Upper lobe of left lung (tissue), 6 donors: ENCODE results near the gene SRP68. TPM values are rescaled to one million over a fixed set of nuclear protein-coding genes. Genes with fewer than 3 reads are reported as not detected.

Experiments
- ATAC-seq, 2 donors: fragments of 200-7000 bp; cut with Tn5 transposase; one replicate each; pipeline ENCODE4 v1.9.1; 2022; ENCODE audit warnings: mild to moderate bottlenecking in 2 of 2, moderate library complexity in 2 of 2; ENCODE audit not compliant: low FRiP score in 2 of 2
- DNase-seq, 2 donors: peaks; one replicate each; pipeline ENCODE4 v3.0.0-alpha.2; 2019 to 2020
- H3K27ac ChIP-seq, 4 donors: fragments of 200-600 bp; sonication (generic); one replicate each; pipeline ENCODE4 v1.5.1; 2016 to 2019
- H3K27me3 ChIP-seq, 4 donors: fragments of 200-600 bp; sonication (generic); one replicate each; pipeline ENCODE4 v1.5.1; 2017 to 2019
- H3K36me3 ChIP-seq, 4 donors: fragments of 200-600 bp; sonication (generic); one replicate each; pipeline ENCODE4 v1.5.1; 2016 to 2019
- H3K4me1 ChIP-seq, 4 donors: fragments of 200-600 bp; sonication (generic); one replicate each; pipeline ENCODE4 v1.5.1; 2018 to 2019
- H3K4me3 ChIP-seq, 4 donors: fragments of 200-600 bp; sonication (generic); one replicate each; pipeline ENCODE4 v1.5.1; 2017 to 2019; ENCODE audit warnings: mild to moderate bottlenecking in 2 of 4, moderate library complexity in 1 of 4
- H3K9me3 ChIP-seq, 4 donors: fragments of 200-600 bp; sonication (generic); one replicate each; pipeline ENCODE4 v1.5.1; 2018 to 2019
- EP300 ChIP-seq, 4 donors: sonication (generic); formaldehyde crosslinking; IDR thresholded peaks; one replicate each; pipeline ENCODE4 v1.5.1; 2017; ENCODE audit warnings: antibody characterized with exemption in 4 of 4, control low read depth in 2 of 4
- POLR2A ChIP-seq, 4 donors: fragments of 450-650 bp; IDR thresholded peaks; one replicate each; pipeline ENCODE4 v1.5.1; 2016 to 2017; ENCODE audit warnings: antibody characterized with exemption in 4 of 4, mild to moderate bottlenecking in 2 of 4
- POLR2AphosphoS5 ChIP-seq, 2 donors: sonication (generic); formaldehyde crosslinking; IDR thresholded peaks; one replicate each; pipeline ENCODE4 v1.5.1; 2017; ENCODE audit warnings: antibody characterized with exemption in 2 of 2
- WGBS, 2 donors: methylation state at CpG; one replicate each; pipeline ENCODE4 v1.1.5; 2017 to 2018; 5-methylcytosine and 5-hydroxymethylcytosine counted together
- total RNA-seq, 6 donors: library from RNA; depleted of rRNA in 4 of 6; stranded (reverse); fragments of >200 nt in 4 of 6; gene quantifications; one replicate each; pipeline versions ENCODE4 v1.1.0 to v1.2.1, GENCODE V29; 2016 to 2021
- TF ChIP-seq, protein P1 (sequence below), 6 experiments: fragments of 450-650 bp in 4 of 6; fragments of 200-600 bp in 2 of 6; sonication (generic) in 2 of 6; IDR thresholded peaks; one replicate each; pipeline ENCODE4 v1.5.1; 2016 to 2019; ENCODE audit warnings: antibody characterized with exemption in 6 of 6
- donor health status: DM: no; HTN: no; CAD: no; lungs with moderate emphysema.
- donor health status: DM: no; HTN: yes; CAD: no; lungs with severe emphysema.

The SRP68 gene
- total RNA-seq, 6 donors from 2014 or later = 41.8 to 68.2 (median 56.1) TPM

DNA sequence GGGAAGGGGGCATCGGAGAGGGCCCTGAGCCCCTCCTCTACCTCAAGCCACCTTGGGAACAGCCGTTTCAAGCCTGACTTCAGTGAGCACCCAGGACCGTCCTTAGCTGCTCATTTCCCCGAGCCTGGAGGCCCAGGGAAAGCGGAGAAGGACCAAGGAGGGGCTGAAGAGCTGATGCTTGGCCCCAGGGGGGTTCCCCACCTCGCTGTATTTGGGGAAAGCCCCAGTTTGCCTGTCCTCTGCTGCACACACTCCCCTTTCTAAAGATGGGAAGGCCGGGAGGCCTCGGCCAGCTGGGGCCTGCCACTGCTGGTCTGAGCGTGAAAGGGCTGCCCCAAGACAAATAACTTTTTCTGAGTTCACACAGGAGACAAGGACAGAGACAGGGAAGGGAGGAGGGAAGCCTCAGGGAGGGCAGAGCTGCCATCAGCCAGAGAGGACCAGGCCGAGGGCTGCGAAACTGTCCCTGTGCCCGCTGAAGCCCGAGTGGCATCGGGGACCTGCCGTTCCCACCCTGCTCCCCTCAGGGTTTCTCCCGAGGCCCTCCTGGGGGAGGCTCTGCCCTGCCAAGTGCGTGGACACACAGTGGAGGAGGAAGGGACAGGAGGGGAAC lies 18.3 kb upstream of the SRP68 start:
- Histone ChIP-seq H3K36me3 (peaks cover 39 to 99% (median 87%) of the 10 kb centered on the region in 4 donors), H3K4me3 (no peak overlapping the region), H3K27ac (no peak overlapping the region), H3K9me3 (no peaks in the 10 kb centered on the region), H3K27me3 (no peaks in the 10 kb centered on the region), H3K4me1 (no peaks in the 10 kb centered on the region)
- ATAC-seq (no peak), DNase-seq (no peak)
- WGBS, 2 donors = 84 to 91% methylated on average over 14 to 17 of the region's 17 CpGs
- TF ChIP-seq, protein P1, sequence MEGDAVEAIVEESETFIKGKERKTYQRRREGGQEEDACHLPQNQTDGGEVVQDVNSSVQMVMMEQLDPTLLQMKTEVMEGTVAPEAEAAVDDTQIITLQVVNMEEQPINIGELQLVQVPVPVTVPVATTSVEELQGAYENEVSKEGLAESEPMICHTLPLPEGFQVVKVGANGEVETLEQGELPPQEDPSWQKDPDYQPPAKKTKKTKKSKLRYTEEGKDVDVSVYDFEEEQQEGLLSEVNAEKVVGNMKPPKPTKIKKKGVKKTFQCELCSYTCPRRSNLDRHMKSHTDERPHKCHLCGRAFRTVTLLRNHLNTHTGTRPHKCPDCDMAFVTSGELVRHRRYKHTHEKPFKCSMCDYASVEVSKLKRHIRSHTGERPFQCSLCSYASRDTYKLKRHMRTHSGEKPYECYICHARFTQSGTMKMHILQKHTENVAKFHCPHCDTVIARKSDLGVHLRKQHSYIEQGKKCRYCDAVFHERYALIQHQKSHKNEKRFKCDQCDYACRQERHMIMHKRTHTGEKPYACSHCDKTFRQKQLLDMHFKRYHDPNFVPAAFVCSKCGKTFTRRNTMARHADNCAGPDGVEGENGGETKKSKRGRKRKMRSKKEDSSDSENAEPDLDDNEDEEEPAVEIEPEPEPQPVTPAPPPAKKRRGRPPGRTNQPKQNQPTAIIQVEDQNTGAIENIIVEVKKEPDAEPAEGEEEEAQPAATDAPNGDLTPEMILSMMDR (IDR thresholded peaks at IDR 0.05) = no peak
- TF ChIP-seq POLR2AphosphoS5 (IDR thresholded peaks at IDR 0.05) = no peak
- no peak for TF ChIP-seq EP300 (IDR thresholded peaks at IDR 0.05)
- TF ChIP-seq POLR2A (IDR thresholded peaks at IDR 0.05) = no peak

DNA sequence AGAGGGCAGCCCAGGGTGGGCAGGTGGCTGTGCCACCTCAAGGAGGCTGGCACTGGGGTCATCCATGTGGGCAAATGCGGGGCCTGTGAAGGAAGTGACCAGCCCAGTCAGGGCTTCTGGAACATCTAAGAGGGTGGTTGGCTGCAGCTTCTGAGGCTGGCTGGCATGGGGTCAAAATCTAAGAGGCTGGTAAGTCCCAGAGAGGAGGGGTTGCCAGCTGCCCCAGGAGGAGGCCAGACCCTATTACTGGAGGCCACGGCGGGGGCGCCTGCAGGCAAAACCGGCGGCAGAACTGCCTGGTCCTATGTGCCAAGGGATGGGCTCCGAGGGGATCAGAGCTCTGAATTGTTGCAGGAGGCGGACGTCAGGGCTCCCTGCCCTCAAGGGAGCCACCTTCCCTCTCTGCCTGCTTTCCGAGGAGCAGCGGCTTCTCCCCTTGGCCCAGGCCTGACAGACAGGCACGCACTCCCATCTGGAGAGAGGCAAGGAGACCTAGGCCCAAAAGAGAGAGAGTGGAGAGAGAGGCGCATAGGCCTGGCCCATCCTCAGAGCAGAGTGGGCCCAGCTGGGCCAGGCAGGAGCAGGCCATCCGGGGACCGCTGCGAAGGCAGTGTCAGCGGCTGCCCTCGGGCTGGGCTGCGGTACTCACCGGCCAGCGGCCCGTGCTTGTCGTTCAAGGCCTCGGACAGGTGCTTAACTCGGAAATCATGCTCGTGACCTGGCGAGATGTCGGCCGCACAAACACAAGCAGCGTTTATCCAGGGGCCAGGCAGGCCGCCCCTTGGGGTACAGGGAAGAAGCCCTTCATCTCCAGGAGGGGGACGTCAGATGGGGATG lies 17.6 kb upstream of the SRP68 start:
- ATAC-seq (no peak), DNase-seq (no peak)
- no peak overlapping the region for H3K4me3 ChIP-seq
- H3K27ac ChIP-seq = no peak overlapping the region
- no peaks in the 10 kb centered on the region for H3K9me3 ChIP-seq
- no peaks in the 10 kb centered on the region for H3K27me3 ChIP-seq
- H3K4me1 ChIP-seq = no peaks in the 10 kb centered on the region
- TF ChIP-seq POLR2A (IDR thresholded peaks at IDR 0.05) (no peak), EP300 (IDR thresholded peaks at IDR 0.05) (no peak), POLR2AphosphoS5 (IDR thresholded peaks at IDR 0.05) (no peak)
- TF ChIP-seq, protein P1 (IDR thresholded peaks at IDR 0.05) = no peak
- peaks cover 43 to 99% (median 91%) of the 10 kb centered on the region in 4 donors for H3K36me3 ChIP-seq
- 90 to 91% methylated on average over 14 to 32 of the region's 32 CpGs for WGBS, 2 donors

DNA sequence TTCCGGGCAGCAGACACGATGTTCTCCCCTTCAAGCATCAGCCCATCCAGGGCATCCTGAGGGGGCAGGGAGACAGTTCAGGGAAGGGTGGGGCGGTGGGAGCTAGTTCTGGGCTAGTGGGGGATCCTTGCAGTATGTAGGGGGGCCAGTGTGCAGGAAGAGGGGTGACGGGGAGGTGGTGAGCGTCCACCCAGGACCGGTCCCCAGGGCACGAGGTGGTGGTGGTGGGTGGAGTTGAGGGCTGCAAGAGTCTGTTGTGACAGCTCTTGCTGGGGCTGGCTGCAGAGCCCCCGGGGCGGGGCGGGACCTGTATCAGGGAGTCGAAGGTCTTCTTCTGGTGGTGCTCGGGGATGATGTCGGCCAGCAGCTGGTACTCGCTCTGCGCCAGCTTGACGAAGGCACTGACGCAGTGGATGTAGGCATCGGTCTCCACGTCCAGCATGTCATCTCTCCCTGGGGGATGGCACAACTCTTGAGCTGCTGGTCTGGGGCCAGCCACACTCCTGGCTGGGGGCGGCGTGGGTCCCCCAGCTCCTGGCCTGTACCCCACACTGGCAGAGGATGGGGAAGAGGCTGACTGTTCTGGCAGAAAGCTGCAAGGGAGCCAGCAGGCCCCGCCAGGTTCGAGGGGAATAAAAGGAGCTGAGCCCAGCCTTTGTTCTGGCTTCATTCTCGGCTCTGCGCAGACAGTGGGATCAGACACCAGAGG lies 16.7 kb upstream of the SRP68 start:
- DNase-seq (no peak), ATAC-seq (no peak)
- TF ChIP-seq POLR2A (IDR thresholded peaks at IDR 0.05) = no peak
- TF ChIP-seq POLR2AphosphoS5 (IDR thresholded peaks at IDR 0.05) = no peak
- TF ChIP-seq EP300 (IDR thresholded peaks at IDR 0.05) = no peak
- TF ChIP-seq, protein P1 (IDR thresholded peaks at IDR 0.05) = no peak
- 96 to 97% methylated on average over 22 to 25 of the region's 25 CpGs for WGBS, 2 donors
- Histone ChIP-seq H3K4me3 (no peak overlapping the region), H3K4me1 (no peaks in the 10 kb centered on the region), H3K27me3 (no peaks in the 10 kb centered on the region), H3K36me3 (peaks cover 40 to 99% (median 93%) of the 10 kb centered on the region in 4 donors), H3K27ac (no peak overlapping the region), H3K9me3 (no peaks in the 10 kb centered on the region)

DNA sequence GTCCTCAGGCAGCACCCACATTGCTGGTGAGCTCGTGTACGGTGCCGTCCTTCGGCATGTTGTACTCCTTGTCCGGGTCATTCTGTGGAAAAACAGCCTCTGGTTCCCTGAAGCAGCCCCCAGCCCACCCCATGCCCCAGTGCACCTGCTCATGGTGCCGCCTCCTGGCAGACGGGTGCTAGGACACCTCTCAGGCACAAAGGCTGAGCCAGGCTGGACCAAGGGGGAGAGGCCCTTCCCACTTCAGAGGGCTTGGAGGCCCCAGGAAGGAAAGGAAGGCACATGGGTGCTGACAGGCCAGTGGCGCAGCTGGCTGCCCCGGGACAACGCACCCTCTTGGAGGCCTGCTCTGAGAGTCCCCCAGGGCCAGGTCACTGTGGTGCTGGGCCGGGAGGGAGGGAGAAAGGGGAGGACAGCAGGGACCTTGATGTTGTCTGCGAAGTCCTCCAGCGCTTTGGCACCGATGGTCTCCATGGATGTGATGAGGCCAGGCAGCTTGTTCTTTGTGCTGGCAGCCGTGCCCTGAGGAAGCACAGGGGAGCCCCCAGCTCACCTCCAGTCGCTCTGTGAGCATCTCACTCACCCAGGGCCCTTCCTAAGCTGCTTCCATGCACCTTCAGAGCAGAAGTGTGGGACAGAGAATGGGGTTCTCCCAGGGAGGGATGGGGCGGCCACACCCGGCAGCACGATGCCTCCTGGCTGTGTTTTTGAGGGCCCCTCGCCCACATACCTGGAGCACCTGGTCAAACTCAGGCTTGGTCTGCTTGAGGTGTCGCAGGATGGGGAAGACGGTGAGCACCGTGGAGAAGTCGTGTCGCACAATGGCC lies 15.9 kb upstream of the SRP68 start:
- DNase-seq (no peak), ATAC-seq (no peak)
- H3K36me3 ChIP-seq = peaks cover 40 to 99% (median 93%) of the 10 kb centered on the region in 4 donors
- H3K4me1 ChIP-seq = no peaks in the 10 kb centered on the region
- no peak overlapping the region for H3K4me3 ChIP-seq
- 88 to 99% methylated on average over 9 to 25 of the region's 25 CpGs for whole genome bisulfite sequencing, 2 donors
- H3K27me3 ChIP-seq = no peaks in the 10 kb centered on the region
- TF ChIP-seq EP300 (IDR thresholded peaks at IDR 0.05) = no peak
- TF ChIP-seq POLR2AphosphoS5 (IDR thresholded peaks at IDR 0.05) = no peak
- no peak for TF ChIP-seq POLR2A (IDR thresholded peaks at IDR 0.05)
- TF ChIP-seq, protein P1 (IDR thresholded peaks at IDR 0.05) = no peak
- no peaks in the 10 kb centered on the region for H3K9me3 ChIP-seq
- H3K27ac ChIP-seq = no peak overlapping the region
